HG03108 (cell line): ENCODE data around the gene SLC5A10.
"Not testable (repeated sequence)": the region's sequence is repeated elsewhere in the genome, so short reads cannot be mapped to it uniquely, and the experiment has no call there.

ENCODE experiments used
- ATAC-seq: cut with Tn5 transposase; IDR thresholded peaks from one replicate; pipeline ENCODE4 v1.9.1; 2021; ENCODE audit warnings: moderate library complexity; ENCODE audit not compliant: unreplicated experiment

The SLC5A10 gene

DNA sequence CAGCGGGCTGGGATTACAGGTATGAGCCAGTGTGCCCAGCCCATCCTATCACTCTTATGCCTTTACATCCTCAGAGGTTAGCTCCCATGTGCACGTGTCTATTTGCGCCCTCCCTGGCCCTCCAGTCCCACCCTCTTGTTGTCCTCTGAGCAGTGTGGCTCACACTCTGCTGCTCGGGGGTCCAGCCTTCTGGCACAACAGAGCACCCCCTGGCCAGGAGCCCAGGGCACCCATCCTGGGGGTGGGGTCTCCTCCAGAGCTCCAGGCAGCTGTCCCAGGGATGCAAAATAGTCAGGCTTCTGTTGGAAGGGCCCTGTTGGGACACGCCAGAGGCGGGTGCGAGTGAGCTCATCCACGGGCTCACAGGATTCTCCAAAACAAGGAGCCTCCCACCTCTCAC, 64.3 kb downstream of the SLC5A10 start:
- no peak for ATAC-seq

DNA sequence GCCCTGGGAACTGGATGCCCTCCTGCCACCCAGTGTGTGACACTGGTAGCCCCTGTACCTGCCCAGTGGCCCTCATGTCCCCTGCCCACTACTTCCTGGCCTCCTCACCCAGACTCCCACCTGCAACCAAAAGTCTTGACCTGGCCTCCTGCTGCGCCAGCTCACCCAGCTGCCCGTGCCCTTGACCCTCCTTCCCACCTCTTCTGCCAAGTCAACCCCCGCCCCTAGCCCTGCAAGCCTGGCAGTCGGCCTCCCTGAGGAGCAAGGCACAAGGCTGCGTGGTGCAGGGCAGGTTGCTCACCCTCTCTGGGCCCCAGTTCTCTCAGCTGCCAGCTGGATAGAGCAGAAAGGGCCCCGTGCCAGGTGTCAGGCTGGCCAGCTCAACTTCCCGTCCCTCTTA, 64.9 kb downstream of the SLC5A10 start:
- no peak for ATAC-seq

DNA sequence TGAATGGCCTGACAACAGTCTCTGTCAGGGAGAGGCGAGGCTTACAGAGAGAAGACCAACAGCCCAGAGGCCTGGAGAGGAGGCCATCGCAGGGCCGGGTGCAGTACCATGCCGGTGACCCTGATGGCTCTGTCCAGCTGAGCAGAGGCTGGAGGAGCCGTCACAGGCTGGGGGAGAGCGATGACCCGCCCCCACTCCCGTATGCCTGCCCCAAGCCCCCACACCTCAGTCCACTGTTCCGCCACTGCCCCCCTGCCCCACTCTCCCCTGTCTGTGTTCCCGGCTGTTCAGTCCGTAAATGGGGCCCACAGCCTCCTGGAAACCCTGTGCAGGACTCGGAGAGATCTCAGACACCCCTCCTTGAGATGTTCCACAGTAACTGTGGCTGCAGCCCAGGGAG, 65.4 kb downstream of the SLC5A10 start:
- no peak for ATAC-seq

DNA sequence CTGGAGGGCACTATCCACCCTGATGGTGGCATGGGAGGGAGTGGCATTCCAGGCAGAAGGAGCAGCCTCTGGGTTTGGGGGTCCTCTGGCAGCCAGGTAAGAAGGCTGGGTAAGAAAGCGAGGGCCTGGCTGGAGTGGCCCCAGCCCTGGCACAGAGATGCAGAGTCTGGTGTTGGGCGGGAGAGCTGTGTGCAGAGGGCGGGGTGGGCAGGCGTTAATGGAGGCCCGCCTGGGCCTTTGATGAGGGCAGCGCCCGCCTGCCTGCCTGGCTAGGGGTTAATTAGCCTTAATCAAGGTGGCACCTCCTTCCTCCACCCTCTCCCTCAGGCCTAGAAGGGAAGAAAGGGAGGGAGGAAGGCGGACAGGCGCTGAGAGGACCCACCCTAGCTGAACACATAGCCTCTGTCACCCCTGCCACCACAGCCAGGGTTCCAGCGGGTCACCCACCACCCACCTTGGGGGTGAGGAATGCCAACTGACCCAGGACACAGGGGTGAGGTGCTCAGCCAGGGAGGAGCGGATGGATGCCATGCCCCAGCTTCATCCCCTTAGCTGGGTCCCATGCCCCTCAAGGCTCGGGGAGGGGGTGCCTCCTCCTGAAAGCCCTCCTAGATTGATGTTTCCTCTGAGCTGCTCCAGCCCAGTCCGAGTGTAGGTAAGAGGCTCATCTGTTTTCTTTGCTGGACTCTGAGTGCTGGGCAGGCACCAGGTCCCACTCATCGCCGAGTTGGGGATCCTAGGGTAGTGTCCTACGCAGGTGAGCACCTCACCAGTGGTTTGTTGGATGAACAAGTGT, 66.0 kb downstream of the SLC5A10 start:
- no peak for ATAC-seq

DNA sequence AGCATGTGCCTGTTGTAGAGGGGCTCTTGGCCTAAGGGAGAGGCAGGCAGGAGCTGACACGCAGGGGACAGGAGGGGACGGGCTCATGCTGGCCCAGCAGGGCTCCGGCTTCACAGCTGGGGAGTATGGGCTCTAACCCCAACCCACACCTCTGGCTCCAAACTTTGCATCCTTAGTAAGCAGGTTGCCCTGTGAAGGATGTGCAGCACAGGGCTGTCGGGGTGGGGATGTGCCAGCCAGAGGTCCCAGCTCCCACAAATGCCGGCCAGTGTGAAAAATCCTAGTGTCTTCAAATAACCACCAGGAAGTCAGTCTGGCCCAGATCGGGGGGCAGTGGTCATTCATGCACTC, 66.6 kb downstream of the SLC5A10 start:
- ATAC-seq, result no peak

DNA sequence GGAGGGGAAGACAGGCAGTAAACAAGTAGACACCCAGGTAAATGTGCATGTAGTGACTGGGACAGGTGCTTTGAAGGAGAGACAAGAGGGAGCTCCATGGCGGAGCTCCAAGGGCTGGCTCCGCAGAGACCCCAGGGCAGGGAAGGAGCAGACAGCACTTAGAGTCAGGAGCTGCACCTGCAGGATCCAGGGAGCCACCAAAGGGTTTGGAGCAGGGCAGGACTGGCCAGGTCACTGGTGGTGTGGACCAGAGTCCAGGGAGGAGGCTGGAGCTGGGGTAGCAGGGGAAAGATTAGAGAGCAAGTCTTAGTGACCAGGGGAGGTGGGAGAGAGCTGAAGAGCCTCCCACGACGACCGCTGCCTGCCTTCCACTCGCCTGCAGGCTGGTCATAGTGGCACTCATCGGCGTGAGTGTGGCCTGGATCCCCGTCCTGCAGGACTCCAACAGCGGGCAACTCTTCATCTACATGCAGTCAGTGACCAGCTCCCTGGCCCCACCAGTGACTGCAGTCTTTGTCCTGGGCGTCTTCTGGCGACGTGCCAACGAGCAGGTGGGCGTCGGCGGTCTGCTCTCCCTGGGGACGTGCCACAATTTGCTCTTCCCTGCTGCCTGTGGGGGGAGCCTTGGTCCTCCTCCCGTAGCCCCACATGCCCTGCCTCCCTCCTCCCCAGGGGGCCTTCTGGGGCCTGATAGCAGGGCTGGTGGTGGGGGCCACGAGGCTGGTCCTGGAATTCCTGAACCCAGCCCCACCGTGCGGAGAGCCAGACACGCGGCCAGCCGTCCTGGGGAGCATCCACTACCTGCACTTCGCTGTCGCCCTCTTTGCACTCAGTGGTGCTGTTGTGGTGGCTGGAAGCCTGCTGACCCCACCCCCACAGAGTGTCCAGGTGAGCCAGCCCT, 67.3 kb downstream of the SLC5A10 start:
- no peak for ATAC-seq

DNA sequence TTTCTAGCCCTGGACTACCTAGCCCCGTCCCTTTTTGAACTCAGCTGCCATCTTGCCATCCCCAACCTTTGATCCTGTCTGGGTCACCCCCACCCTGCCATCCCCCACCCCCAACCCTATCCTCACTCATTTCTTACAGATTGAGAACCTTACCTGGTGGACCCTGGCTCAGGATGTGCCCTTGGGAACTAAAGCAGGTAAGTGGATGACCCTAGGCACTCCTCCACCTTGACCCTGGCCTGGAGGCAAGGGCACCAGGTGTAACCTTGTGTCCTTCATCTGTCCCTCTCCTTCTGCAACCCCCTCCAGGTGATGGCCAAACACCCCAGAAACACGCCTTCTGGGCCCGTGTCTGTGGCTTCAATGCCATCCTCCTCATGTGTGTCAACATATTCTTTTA, 68.1 kb downstream of the SLC5A10 start:
- ATAC-seq, result no peak

DNA sequence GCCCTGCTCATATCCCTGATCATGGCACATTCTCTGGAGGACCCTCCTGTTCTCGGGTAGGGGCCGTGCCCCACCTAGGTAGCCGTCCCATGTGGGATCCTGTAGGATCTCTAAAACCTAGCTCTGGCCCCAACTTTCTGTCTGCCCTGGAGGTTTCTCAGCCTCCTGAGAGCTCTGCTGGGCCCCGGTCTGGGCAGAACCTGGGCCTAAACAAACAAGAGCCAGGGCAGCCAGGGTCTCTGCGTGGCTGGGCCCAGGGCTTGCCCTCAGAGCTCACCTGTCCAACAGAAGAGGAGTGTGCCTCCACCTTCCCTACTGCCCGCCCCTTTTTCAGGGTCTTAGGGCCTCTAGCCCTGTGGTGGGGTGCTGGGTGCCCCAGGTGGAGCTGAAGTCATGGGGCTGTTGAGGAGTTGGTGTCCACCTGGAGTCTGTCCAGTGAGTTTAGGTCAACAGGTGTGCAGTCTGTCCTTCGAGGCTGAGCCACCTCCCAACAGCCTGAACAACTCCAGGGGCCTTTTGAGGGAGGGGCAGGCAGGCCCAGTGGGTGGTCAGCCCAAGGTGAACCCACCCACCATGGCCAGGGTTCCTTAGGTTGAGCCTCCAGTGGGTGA, 69.2 kb downstream of the SLC5A10 start:
- ATAC-seq, result not testable (repeated sequence)

DNA sequence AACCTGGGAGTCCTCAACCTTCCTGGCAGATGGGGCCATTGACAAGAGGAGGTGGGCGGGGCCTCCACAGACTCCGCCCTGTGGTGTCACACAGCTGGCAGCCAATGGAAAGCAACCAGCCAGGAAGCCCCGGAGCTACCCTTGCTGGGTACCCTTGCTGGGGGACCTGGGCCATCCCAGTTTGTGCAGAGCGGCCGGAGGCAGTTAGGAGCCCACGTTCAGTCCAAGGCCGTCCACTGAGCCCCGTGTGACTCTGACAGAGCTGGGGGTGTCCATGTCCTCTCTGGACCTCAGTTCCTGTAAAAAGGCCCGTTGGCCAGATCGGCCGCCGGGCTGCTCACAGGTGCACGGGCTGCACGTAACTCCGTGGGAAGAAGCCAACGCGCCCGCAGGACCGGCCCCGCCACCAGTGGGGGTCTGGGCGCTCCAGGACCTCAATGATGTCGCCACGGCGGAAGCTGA, 69.7 kb downstream of the SLC5A10 start:
- no peak for ATAC-seq

DNA sequence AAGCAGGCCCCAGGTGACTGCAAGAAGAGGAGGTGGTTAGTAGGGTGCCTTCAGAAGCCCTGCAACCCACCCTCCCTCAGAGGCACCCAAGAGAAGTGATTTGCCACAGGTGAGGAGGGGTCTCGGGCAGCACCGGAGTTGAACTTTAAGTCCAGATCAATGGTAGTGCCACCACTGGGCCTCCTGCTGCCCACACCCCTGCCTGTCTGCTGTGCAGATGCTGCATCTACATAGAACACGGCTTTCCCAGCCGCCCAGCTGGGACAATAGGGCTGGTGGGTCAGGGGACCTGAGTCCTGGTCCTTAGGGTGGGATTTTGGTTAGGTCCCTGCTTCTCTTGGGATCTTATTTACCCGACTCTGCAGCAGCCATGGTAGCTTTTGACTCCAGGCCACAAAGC, 70.2 kb downstream of the SLC5A10 start:
- no peak for ATAC-seq

DNA sequence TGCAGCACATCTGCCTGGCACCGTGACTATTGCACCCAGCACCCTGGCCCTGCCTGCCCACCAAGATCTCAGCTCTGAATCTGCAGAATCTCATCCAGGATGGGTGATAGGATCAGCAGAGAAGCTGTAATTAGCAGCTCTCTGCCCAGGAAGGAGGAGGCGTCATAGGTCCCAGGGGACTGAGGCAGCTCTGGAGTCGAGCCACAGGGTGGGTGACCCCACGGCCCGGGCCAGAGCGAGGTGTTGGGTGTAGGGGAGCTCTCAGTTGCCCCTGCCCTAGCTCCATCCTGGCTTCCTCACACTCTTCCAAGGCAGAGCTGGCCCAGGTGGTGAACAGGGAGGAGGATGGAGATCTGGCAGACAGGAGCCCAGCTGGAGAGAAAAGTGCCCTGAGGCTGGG, 70.8 kb downstream of the SLC5A10 start:
- ATAC-seq, result no peak

DNA sequence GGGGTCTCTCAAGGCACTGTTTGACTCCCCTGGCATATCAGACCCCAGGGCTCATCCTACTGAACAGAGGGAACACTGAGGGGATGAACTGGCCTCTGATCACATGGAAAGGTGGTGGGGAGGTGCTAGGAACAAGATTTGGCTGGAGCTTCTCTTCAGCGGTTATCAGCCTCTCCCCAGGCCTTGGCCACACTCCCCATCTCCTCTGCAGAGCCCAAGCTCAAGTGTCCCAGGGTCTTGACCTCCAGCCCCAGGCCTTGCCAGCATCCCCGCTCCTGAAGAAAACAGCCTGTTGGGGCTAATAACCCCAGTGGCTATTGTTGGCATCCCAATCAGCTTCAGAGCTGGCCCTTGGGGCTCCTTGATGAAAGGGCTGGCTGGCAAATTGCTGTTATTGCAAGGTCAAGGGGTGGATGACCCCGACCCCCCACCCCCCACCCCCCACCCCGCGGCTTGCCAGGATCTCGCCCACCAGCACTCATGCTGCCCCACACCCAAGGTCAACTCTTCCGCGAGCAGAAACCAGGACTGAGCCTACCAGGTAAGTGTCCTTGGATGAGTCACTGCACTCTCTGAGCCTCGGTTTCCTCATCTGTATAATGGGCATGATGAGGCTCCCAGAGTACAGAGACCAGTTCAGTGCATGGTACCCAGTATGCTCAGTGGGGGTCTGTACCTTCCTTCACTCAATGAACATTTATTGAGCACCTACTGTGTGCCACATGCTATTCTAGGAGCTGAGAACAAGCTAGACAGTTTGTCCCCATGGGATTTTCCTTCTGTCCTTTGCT, 71.4 kb downstream of the SLC5A10 start:
- no peak for ATAC-seq

DNA sequence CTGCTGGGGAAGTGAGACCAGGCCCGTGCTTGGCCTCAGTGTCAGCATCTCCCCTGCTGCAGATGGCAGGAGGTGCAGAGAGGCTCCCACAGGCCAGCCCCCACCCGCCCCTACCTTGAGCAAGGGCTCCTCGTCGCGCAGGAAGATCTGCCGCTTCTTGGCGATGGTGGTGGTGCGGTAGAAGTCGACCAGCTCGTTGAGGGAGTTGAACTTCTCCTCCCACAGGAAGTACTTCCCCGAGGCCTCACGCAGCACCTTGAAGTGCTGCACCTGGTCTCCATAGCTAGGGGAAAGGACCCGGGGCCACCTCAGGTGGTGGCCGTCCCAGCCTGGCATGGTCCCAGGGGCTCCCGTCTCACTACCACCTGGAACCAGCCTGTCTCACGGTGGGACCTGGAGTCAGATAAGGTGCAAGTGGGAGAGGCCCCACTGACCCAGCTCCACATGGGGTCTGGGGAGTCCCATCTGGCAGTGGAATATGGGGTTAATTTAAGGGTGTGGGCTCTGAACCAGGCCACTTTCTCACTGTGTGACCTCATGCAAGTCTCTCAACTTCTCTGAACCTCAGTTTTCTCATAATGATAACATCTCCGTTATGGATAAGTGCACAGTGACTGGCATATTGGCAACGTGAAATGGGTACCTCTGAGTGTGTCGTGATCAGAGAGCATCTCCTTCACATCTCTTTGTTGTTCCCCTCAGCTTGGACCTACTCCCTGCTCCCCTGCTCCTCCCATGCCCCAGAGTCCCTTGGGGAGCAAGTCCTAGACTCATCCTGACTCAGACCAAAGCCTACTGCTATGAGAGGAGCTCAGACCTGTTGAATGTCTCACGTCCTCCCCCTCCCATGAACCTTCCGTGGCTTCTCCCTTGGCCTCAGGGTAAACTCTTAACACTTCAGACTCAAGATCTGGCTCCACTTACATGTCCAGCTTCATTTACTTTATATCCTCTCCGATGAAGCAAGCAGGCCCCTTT, 72.4 kb downstream of the SLC5A10 start:
- ATAC-seq, result no peak

DNA sequence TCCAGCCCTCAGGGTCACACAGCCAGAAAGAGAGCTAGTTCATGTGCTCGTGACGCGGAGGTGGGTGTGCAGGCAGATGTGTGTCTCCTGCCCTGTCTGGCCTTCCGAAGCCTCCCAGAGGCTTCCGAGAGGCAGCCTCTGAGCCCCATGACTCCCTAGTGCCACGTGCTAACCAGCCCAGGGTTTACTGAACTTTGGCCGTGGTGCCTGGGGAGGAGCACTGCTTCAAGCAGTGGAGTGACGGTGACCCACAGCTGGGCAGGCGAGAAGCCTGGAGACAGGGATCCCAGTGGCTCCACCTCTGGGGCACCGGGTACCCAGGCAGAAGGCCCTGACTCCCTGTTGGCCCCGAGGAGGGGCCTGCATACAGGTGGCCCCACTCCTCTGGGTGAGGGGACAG, 76.7 kb downstream of the SLC5A10 start:
- not testable (repeated sequence) for ATAC-seq

DNA sequence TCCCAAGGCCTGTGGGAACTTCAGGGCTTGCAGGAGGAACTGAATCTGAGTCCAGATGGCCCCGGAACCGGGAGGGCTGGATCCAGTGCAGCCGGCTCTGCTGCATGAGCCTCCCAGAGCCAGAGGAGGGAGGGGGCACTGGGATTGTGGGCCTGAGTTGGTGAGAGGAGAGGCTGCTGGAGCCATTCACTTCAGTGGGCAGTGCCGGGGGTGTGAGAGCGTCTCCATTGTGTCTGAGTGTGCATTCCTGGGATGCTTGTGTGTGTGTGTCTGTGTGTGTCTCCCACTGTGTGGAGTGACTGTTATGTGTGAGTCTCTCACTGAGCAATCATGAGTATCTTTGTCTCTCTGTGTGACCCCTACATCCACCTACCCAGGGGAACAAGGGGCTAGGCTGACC, 77.8 kb downstream of the SLC5A10 start:
- not testable (repeated sequence) for ATAC-seq

DNA sequence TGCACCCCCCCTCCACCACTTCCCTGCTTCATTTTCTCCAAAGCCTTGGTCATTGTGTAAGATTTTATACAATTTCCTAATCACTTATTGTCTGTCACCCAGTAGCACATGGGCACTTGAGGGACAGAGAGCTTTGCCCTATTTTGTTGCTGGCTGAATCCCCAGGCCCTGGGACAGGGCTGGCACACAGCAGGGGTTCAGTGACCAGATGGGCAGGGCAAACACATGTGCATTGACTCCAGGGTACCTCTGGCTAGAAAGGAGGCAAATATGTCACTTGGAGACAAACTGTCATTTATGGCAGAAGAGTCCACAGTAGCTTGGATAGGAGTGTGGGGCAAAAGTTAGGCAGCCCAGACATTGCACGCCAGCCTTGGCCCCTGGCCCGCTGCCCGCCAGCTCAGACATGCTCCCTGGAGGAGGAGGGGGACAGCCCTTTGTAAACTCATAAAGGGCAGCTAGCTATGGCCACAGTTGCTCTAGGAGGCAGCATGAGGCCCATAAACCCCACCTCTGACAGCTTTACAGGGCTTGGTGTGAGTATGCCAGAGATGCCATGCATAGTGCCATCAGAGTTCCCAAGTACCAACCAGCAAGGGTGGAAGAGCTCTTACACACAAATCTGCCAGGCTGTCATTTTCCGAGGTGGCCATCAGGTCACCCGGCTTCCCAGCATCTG, 78.9 kb downstream of the SLC5A10 start:
- not testable (repeated sequence) for ATAC-seq

DNA sequence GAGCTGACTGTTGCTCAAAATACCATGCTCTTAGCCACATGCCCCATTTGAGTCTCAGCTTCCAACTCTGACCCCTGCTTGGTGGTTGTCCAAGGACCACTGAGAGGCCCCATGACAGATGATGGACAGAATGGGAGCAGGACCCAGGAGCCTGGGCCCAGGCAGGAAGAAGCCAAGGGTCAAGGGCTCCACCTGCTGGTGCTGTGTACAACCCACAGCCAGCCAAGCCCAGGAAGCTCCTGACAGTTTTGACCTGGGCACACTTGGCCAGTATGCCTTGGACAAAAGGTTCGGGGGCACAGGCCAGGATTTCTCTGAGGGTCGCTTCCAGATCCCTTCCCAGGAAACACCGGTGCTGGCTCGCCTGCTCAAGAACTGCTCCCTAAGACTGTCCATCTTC, 79.8 kb downstream of the SLC5A10 start:
- peak; percentile 31 for ATAC-seq

DNA sequence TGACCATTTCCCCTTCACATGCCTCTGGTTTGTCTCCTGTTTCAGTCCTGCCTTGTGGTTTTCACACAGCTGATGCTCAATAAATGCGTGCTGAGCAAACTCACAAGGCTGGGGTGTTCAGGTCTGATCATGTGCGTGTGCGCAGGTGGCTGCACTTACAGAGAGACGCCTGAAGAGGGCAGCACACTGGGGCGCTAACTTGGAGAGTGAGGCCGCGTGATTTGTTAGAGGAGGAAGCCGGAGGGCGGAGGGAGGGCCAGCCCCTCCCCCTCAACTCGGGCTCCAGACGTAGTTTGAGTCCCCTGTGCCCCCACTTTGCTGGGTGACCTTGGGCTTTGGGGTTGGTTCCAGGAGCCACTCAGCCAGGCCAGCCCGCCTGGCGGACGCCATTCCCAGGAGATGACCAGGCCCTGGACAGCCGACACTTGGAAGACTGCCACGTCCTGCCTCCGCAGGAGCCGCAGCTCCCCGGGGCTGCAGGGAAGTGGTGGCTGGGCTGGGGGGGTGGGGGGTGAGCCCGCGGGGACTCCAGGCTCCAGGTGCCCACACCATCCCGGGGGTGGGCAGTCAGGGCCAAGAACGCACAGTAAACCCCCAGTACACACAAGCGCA, 80.5 kb downstream of the SLC5A10 start:
- peak; percentile 32 for ATAC-seq

DNA sequence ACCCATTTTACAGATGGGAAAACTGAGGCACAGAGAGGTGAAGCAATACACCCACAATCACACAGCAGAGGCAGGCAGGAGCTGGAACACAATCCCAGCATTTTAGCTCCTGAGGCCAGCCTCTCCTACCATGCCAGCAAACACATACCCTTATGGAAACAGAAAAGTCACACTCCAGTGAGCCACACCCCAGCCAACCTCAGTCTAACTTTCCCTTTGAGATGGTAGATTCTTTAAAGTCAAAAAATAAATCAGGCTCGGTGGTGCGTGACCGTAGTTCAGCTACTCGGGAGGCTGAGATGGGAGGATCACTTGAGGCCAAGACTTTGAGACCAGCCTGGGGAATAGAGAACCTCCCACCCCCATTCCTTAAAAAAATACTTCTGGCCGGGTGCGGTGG, 84.2 kb downstream of the SLC5A10 start:
- not testable (repeated sequence) for ATAC-seq
